IMR-90 (cell line): Measurements from ENCODE around the gene DNAJC19. TPM values are rescaled to one million over a fixed set of nuclear protein-coding genes. Genes with fewer than 3 reads are reported as not detected.

Experiments used
- polyA plus RNA-seq, 3 experiments: library from polyadenylated mRNA; depleted of rRNA; stranded (reverse); fragments of >200 nt; gene quantifications; 2 replicates each; pipeline ENCODE4 v1.2.3, GENCODE V29; 2012; ENCODE audit warnings: low replicate concordance in 1 of 3
- total RNA-seq: library from RNA; depleted of rRNA; stranded (reverse); fragments of >200 nt; gene quantifications from 2 replicates; pipeline ENCODE4 v1.2.3, GENCODE V29; 2012; rRNA removed

The DNAJC19 gene
- total and polyA plus RNA-seq, 2 of the 4 experiments (the other 2 are of a cell fraction): 16.0 to 39.4 TPM

Other genes with a start within 250 kb of the DNAJC19 start
- 182 and 242 TPM in 2 replicates for gene FXR1, start 77.1 kb downstream of the DNAJC19 start, total RNA-seq
- 95.8 and 110 TPM in 2 replicates for gene FXR1, start 77.1 kb downstream of the DNAJC19 start, polyA plus RNA-seq (2012; rRNA removed)